G401.6 (cell line): ENCODE data around the gene SSNA1.

ENCODE experiments used
- FAIRE-seq: peaks from 2 replicates; lab custom pipeline; 2012; peaks lifted over from hg19 to GRCh38; lab: Jason Lieb, UNC

The SSNA1 gene

DNA sequence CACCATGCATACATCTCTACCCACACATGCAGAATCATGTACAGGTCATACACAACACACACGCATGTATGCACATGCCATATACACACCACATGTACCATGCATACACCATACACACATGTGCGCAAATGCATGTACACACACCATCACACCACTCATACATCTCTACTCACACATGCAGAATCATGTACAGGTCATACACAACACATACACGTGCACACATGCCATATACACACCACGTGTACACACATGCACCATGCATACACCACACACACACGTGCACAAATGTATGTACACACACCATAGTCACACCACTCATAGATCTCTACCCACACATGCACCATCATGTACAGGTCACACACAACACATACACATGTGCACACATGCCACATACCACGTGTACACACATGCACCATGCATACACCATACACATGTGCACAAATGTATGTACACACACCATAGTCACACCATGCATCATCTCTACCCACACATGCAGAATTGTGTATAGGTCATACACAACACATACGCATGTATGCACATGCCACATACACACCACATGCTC lies 35.6 kb upstream of the SSNA1 start:
- FAIRE-seq, result no peak

- no peak for FAIRE-seq
Observed at GRCh38 chr9:137156567-137157375, 31.7 kb upstream of the SSNA1 start.

DNA sequence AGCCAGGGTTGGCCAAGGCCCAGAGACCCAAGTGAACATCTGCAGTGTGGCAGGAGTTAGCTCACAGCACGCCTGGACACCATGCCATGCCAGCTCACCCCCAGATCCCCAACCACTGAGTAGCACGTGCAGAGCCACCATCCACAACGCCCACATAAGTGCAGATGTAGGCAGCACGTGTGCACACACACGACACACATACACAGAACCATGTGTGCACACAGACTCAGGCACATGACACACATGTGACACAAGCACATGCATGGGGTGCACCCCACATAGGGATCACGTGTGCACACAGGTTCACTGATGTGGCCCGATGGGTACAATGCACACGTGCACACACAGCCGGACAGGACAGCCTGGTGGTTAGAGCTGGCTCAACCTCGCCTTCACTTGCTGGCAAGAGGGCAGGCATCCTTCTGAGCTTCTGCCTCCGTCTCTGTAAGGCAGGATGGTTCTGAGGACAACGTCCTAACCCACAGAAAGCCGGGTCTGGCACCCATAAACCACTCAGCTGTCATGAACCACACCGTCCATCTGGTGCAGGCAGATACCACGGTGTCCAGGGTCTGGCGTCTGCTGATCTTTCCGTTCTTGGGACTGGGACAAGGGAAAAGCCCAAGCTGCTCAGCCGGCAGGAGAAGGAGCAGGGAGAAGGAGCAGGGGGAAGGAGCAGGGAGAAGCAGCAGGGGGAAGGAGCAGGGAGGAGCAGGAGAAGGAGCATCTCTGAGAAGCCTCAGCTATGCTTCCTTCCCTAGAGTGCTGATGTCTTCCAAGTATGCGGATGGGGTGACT lies 30.7 kb upstream of the SSNA1 start:
- FAIRE-seq, result no peak

GRCh38 chr9:137158625-137159024 lies 29.9 kb upstream of the SSNA1 start:
- no peak for FAIRE-seq

DNA sequence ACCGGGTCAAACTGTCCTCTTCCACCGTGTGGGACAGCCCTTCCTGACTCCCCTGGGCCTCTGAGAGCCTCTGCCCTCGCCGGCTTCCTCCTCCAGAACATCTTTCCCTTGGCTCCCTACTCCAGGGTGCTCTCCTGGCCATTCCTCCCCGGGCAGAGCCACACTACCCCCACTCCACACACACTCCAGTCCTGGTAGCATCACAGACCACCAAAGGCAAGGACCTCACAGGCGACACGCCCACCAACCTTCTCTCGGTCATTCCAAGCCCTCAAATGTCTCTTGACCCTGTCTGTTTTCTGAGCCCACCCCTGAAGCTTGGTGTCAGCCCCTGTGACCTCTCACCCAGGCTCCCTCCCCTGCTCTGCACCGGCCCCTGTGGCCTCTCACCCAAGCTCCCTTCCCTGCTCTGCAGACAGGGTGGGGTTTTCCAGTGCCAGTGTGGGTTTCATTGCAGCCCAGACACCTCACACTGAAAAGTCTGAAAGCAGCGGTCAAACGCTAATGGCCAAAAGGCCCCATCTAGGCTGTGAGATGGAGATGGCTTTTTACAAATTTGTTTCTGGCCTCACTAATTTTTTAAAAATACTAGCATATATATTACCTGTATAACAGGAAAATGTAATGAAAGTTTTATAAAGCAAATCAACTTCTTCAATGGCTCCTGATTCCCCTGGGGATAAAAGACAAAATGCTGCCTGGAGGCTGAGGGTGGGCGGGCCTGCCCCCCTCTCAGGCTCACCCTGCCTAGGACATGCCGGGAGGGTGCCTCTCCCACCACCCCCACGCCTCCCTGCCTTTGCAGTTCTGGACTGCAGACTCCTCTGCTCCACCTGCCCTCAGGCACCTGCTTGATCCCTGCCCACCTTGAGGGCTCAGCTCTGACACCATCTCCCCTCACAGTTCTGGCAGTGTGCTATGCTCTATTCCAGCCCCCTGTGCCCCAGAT lies 29.1 kb upstream of the SSNA1 start:
- FAIRE-seq, result no peak

DNA sequence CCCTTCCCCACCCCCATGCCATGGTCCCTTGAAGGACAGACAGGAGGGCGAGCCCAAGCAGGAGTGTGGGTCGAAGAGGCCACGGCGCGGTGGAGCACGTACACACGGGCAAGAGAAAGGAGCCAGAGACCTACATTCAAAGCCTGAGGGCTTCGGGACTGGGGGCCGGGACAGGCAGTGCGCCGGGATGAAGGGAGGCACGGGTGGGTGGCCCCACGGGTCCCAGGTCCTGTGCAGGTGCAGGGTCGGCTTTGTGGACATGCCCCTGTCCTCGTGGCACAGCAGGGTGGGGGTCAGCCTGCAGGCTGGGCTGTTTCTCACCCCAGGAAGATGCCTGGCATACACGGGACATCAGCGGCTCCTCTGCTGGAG lies 28.4 kb upstream of the SSNA1 start:
- no peak for FAIRE-seq

- FAIRE-seq, result no peak
Observed at GRCh38 chr9:137160716-137161557, 27.5 kb upstream of the SSNA1 start.

DNA sequence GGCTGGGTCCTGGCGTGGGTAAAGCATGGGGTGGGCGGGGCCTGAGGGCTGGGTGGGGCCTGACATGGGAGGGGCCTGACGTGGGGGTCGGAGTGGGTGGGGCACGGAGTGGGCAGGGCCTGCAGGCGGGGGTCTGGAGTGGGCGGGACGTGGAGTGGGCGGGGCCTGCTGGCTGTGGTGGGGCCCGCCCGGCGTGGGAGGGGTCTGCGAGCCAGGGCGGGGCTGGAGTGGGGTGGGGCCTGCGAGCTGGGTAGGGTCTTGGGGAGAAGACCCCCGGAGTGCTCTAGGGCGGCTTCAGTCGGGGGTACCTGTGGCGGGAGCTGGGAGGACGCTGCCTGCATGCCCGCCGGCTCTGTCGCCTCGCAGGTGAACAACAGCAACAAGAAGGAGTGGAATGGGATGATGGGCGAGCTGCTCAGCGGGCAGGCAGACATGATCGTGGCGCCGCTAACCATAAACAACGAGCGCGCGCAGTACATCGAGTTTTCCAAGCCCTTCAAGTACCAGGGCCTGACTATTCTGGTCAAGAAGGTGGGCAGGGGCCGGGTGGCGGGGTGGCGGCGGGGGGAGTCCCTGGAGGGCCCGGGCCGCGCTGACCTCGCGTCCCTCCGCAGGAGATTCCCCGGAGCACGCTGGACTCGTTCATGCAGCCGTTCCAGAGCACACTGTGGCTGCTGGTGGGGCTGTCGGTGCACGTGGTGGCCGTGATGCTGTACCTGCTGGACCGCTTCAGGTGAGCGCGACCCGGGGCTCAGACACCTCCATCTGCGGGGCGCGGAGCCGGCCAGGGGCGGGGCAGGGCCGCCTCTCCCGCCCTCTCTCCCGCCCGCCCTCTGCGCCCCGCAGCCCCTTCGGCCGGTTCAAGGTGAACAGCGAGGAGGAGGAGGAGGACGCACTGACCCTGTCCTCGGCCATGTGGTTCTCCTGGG lies 26.7 kb upstream of the SSNA1 start:
- no peak for FAIRE-seq

DNA sequence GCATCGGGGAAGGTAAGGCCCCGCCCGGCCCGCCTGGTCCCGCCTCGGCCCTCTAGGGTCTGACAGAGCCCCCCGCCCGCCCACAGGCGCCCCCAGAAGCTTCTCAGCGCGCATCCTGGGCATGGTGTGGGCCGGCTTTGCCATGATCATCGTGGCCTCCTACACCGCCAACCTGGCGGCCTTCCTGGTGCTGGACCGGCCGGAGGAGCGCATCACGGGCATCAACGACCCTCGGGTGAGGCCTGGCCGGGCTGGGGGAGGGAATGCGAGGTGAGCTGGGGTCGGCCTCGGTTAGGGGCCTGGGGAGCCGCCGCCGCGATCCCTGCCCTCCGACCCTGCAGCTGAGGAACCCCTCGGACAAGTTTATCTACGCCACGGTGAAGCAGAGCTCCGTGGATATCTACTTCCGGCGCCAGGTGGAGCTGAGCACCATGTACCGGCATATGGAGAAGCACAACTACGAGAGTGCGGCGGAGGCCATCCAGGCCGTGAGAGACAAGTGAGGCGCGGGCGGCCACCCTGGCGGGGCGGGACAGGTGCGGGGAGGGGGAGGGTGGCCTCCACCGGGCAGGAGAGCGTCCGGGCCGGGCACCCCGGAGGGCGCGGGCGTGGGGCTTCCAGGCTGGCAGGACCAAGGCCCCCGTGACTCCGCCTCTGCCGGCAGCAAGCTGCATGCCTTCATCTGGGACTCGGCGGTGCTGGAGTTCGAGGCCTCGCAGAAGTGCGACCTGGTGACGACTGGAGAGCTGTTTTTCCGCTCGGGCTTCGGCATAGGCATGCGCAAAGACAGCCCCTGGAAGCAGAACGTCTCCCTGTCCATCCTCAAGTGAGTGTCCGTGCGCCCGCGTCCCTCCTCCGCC lies 25.7 kb upstream of the SSNA1 start:
- no peak for FAIRE-seq

DNA sequence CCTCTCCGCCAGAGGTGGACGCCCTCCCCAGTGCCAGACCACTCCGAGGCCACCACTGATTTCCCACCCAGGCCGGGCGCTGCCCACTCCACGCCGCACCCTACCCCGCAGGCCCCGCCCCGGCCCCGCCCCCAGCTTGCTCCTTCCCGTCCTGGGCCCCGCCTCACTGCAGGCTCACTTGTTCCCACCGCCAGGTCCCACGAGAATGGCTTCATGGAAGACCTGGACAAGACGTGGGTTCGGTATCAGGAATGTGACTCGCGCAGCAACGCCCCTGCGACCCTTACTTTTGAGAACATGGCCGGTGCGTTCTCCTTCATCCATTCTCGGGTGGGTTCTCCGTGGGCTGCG lies 25.1 kb upstream of the SSNA1 start:
- no peak for FAIRE-seq

GRCh38 chr9:137163805-137164204 lies 24.7 kb upstream of the SSNA1 start:
- FAIRE-seq, result no peak

GRCh38 chr9:137164370-137165249 lies 23.9 kb upstream of the SSNA1 start:
- no peak for FAIRE-seq

GRCh38 chr9:137165250-137165836 lies 23.1 kb upstream of the SSNA1 start:
- no peak for FAIRE-seq

GRCh38 chr9:137166380-137167229 lies 21.9 kb upstream of the SSNA1 start:
- FAIRE-seq, result no peak

GRCh38 chr9:137167277-137167746 lies 21.2 kb upstream of the SSNA1 start:
- no peak for FAIRE-seq

DNA sequence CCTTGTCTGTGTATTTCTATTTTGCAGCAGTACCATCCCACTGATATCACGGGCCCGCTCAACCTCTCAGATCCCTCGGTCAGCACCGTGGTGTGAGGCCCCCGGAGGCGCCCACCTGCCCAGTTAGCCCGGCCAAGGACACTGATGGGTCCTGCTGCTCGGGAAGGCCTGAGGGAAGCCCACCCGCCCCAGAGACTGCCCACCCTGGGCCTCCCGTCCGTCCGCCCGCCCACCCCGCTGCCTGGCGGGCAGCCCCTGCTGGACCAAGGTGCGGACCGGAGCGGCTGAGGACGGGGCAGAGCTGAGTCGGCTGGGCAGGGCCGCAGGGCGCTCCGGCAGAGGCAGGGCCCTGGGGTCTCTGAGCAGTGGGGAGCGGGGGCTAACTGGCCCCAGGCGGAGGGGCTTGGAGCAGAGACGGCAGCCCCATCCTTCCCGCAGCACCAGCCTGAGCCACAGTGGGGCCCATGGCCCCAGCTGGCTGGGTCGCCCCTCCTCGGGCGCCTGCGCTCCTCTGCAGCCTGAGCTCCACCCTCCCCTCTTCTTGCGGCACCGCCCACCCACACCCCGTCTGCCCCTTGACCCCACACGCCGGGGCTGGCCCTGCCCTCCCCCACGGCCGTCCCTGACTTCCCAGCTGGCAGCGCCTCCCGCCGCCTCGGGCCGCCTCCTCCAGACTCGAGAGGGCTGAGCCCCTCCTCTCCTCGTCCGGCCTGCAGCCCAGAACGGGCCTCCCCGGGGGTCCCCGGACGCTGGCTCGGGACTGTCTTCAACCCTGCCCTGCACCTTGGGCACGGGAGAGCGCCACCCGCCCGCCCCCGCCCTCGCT lies 20.5 kb upstream of the SSNA1 start:
- no peak for FAIRE-seq
